Activated CD8-positive, alpha-beta memory T cell treated with anti-CD3 and anti-CD28 coated beads for 24 hours (primary cell): ENCODE results near the gene DPPA2.
A peak's percentile ranks its signal among the peaks of the same experiment; 100 is the strongest.
"Not testable (repeated sequence)": the region's sequence is repeated elsewhere in the genome, so short reads cannot be mapped to it uniquely, and the experiment has no call there.

Source experiments
- DNase-seq: peaks from one replicate; pipeline ENCODE4 v3.0.0-alpha.2; 2020

Gene DPPA2, protein sequence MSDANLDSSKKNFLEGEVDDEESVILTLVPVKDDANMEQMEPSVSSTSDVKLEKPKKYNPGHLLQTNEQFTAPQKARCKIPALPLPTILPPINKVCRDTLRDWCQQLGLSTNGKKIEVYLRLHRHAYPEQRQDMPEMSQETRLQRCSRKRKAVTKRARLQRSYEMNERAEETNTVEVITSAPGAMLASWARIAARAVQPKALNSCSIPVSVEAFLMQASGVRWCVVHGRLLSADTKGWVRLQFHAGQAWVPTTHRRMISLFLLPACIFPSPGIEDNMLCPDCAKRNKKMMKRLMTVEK

DNA sequence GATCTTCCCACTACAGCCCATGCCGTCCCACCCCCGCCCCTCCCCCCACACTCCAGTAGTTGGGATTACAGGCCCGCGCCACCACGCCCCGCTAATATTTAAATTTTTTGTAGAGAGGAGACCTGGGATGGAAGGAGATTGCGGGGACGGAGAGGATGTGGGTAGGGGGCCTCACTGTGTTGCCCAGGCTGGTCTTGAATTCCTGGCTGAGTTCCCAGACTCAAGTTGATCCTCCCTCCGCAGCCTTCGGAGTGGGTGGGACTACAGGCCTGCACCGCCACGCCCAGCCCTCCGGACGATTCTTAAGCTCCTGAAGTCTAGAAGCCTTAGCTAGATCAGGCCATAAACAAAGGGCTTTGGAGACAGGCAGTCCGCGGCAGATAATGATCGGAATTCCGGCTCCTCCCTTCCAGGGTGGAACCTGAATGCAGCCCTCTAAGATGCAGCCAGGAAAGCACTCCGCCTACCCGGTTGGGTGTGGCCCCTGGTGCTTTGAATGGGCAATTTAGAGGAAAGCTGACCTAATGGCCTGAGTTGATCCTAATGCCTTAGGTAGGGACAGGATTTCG, at the start of gene DPPA2:
TSS of gene DPPA2 (minus strand) at position 356 of the 569 bp plus-strand sequence. CDS start 1,975 bp downstream, outside the sequence.
- DNase-seq, result no peak

DNA sequence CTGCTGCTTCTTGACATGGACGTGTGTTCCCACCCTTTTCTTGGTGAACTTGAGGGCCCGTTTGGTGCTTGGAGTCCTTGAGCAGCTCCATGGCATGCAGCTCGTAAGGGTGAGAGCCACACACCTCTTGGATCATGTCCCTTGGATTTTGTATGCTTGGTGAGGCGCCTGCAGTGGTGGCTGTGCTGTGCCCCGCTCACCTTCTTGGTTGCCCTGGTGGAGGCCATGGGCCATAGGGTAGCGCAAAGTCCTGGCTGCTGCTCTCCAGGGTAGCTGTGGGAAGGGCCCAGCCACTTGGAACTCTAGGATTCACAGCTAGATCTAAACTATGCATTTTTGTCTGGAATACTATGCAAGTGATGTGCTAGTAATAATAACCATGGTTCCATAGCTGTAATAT, 47.8 kb upstream of the DPPA2 start:
- no peak for DNase-seq

DNA sequence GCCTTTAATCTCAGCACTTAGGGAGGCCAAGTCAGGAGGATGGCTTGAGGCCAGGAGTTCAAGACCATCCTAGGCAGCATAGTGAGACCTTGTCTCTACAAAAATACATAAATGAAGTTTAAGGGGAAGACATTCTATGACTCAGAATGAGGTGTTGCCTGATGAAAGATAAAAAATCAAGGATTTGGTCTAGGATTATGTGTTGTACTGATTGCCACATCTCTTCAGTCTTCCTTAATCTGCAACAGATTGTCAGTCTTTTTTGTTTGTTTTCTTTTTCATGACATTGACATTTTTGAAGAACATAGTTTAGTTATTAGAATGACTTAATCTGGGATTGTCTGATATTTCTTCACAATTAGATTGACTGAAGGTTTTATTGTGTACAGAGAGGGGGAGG, 47.3 kb upstream of the DPPA2 start:
- DNase-seq, result no peak

DNA sequence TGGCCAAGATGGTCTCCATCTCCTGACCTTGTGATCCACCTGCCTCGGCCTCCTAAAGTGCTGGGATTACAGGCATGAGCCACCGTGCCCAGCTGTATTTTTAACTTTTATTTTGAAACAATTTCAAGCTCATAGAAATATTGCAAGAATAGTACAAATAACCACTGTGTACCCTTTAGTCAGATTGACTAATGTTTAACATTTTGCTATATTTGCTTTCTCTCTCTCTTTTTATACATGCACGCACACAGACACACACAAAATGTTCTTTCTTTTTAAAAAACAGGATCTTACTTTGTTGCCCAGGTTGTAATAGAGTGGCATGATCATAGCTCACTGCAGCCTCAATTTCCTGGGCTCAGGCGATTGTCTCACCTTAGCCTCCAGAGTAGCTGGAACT, 46.5 kb upstream of the DPPA2 start:
- DNase-seq, result no peak

DNA sequence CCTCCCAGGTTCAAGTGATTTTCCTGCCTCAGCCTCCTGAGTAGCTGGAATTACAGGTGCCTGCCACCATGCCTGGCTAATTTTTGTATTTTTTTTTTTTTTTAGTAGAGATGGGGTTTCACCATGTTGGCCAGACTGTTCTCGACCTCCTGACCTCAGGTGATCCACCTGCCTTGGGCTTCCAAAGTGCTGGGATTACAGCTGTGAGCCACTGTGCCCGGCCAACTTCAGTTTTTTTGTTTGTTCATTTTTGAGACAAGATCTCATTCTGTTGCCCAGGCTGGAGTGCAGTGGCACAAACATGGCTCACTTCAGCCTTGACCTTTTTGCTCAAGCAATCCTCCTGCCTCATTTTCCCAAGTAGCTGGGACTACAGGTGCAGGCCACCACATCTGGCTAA, 42.5 kb upstream of the DPPA2 start:
- DNase-seq, result not testable (repeated sequence)

DNA sequence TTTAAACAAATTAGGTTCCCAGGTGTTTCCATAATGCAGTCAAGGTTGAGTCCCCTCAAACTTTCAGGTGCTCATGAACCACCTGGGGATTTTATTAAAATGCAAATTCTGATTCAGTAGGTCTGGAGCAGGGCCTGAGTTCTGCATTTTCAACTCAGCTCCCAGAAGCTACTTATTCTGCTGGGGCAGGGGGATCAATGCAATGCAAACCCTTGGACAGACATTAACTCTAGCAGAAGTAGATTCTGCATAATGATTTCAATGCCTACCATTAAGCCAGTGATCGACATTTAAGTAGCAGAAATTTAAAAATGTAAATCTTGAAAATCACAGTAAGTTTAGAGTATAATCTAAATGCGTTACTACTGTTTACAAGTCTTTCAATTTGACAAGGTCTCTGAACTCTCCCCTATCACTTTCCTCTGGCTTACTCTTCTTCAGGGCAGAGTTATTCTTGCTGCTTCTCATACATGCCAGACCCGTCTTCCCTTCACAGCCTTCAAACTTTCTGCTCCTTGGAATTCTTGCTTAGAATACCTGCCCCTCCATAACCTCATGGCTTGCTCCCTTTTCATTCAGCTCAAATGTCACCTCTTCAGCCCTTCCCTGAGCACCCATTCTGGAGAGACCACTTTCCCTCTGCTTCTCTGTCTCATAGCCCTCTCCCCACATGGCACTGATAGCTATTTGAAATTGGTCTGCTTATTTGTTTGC, 40.3 kb upstream of the DPPA2 start:
- no peak for DNase-seq

DNA sequence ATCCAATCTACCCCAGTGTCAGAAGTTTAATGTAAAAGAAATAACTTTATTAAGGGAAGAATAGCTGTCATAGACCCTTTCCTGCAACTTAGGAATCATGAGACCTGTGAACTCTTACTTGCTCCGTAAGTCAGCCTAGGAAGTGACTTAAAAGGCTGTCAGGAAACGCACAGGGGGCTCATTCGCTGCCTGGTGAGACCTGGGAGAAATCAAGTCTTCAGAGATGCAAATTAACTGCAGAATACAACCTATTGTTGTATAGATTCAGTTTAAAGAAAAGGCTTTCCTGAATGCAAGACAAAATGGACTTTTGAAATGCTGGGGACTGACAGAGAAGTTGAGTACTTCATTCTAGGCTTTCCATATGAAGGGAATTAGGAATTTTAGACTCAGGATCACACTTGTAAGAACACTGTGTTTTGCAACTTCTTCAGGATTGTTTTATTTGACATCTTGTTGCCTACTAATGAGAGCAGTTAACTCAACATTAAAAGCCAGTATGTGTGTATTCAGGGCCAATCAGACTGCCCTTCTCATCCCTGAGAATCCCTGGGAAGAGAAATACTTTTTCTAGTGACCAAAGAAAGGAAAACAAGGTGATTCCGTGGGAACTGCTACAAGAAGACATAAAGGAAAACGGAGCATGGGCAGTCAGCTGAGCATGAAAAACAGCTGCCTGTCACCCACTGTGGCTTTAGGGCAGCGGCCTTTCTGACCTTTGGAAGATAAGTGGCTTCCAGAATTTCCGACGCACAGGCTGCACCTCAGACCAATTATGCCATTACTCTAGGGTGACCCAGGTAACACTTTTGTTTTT, 39.5 kb upstream of the DPPA2 start:
- no peak for DNase-seq

DNA sequence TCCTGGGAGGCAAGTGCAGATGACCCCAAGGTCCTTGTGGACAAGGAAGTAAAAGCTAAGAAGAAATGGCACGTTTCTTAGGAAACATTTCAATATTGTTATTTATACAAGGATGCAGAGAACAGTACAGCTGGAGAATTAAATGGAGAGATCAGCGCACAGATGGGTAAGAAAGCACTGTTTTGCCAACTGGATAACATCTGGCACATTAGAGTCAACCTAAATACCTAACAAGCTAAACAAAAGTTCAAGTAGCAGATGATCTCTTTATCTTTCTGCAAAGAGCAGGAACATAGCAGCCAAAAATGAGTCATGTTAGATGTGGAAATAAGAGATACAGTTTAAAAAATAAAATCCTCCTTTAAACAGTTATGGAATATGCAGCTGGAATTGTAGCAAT, 36.7 kb upstream of the DPPA2 start:
- DNase-seq, result no peak

DNA sequence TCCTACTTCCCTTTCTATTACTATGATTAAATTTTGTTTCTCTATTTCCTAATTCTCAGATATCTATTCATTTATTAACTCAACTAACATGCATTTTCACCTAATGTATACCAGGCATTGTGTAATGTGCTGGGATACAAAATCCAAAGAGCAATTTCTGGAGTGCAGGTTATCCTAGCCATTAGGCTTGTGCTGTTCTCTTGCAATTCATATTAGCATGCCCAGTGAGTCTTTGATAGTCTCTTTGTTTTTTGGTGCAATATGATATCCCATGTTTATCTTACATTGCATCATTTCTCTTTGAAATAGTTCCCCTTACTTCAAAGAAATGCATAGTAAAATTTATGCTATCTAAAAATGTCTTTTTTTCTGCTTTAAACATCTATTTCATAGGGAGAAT, 34.9 kb upstream of the DPPA2 start:
- no peak for DNase-seq

DNA sequence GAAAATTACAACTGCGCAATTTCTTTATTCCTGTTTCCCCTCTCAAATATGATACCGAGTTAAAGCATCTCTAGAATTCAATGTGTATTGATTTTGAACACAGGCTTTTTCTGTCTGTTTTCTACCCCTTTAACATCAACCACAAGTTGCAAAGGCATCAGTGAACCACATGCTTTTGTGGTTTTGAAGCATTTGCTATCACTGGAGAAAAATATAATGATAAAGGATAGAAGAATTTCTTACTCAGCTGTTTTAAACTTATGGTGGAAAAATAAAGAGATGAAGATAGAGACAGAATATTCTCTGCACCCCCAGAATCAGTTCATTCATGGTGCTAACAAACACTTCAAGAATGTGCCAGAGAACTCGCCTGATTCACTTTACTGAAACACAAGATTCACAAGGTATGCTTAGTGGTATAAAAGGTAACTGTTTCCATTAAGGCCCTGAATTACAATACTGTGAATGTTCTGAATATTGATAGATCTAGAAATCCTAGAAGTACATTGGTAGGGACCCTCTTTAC, 30.5 kb upstream of the DPPA2 start:
- DNase-seq, result no peak

DNA sequence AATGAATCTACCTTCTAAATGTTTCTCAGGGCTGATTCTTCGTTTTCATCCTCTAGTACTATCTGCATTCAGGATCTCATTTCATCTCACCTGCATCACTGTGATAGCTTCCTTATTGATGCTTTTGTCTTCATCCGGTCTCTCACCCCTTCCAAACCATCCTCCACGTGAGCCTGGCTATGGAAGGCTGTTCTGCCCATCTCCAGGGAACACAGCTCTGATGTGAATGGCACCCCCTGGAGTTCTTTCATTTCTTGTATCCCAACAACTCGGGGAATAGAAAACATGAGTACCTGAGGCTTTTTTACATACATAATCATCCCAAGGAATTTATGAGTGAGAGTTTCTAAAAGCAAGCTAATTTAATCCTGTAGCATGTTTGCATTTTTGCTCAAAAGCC, 29.8 kb upstream of the DPPA2 start:
- DNase-seq, result no peak

DNA sequence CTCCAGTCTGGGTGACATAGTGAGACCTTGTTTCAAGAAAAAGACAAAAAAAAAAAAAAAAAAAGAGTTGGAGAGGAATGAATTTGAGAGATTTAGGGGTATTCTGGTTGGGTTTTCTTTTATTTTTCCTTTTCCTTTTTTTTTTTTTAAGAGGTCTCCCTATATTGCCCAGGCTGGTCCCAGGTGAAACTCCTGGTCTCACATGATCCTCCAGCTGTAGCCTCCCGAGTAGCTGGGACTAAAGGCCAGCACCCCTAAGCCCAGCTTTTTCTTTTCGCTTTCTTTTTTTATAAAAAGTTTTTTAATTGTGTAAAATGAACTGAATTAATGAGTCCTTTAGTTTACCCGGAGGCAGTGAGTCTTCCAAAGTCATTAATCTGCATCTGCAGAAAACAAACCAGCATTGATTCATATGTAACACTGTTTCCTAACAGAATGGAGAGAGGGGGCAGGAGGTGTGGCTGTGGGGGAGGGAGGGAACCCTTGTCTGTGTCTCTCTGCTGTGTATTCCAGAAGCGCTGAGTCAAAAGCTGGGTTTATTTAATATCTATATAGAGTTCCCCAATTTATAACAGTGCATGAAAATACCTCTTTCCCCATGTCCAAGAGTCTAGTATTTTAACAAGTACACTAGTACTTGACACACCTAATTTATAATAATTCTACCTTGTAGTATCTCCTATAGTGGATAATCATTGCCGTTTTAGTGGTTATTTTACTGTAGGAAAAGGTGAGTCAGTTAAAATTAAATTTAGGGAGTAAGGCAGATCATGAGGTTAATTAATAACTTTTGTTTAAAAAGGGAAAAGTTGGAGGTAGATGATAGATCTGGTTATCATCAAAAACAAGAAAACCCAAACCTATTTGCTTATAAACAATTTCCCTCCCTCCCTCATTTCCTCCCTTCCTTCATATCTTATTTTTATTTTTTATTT, 23.7 kb upstream of the DPPA2 start:
- DNase-seq, result no peak

DNA sequence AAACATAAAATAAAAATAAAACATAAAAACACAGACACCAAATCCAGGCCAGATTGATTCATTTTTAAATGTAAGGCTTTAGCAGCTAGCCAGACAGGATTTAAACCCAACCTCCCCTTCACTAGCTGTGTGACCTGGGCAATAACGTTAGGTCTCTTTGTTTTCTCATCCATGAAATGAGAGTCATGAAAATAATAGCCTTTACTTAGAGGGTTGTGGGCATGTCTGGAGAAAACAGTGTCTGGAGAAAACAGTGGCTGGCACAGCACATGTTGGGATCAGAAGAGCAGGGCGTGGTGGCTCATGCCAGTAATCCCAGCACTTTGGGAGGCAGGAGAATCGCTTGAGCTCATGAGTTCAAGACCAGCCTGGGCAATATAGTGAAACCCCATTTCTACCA, 22.9 kb upstream of the DPPA2 start:
- DNase-seq, result no peak

DNA sequence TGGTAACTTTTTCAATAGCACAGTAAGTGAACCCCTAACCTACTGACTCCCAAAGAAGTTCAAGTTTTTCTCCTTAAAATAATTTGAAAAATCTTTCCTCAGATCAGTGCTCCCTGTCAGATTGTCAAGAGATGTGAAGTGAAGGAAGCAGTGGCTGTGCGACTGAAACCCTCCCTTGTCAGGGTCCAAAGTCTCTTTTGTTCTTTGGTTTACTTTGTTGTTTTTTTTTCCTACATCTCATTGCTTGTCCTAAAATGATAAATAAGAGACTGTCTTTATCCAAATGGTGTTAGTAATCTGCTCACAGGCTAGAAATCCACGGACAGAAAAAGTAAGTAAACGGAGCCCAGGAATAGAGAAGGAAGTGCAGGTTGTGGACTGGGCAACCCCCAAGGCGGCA, 22.0 kb upstream of the DPPA2 start:
- DNase-seq, result no peak

DNA sequence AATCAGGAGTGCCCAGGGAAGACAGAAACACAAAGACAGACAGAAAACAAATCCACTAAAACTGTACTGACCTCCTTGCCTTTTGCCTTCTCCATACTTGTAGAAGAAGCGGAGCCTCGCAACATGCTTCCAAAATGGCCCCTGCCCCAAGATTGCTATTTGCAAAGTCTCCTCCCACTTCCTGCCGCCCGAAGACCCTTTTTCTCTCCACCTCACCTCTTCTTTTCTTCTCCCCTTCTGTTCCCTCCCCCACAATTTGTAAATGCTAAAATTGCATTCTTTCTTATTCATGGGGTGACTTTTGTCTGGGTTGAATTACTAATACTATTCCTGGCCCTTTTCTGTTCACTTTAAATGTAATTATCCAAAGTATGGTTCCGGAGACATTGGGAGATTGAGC, 21.1 kb upstream of the DPPA2 start, which contains the start of gene DPPA4:
TSS of gene DPPA4 (minus strand) at position 154 of the 400 bp plus-strand sequence. CDS start at position 125, 29 bp downstream.
- no peak for DNase-seq

DNA sequence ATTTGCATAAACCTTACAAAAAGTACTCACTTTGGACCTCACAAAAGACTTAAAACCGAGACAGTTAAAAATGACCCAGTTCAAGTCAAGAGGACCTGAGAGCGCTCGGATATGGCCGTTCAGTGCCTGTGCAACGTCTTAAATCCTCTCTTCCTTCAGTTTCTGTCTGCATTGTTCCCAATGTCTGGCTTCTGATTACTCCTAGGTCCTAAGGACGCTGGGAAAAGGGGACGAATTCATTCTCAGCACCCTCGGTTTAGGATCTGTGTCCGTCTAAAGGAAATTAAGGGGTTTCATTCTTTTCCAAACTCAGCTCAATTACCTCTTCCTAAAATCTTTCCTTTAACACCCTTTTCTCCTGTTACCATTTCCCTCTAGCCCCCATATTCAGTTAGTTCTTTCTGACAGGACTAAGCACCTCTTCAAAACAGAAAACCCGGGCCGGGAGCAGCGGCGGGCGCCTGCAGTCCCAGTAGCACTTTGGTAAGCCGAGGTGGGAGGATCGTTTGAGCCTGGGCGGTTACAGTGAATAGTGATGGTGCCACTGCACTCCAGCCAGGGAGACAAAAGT, 20.1 kb upstream of the DPPA2 start:
- DNase-seq, result peak; percentile 60

DNA sequence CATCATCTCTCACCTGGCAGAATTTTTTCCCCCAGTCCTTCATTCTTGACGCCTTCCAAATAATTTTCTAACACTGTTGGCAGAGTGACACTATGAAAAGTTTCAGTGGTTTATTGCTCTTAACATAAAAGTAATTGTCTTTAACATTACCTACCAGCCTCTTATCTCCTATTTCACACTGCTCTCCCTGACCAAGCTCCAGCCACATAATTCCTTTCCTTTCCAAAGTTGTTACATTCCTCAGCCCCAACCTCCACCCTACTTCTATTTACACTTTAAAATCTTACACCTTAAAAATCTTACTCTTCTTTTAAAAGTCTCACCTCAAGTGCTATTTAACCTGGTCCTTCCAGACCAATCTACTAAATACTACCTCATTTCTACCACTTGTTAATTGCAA, 18.3 kb upstream of the DPPA2 start:
- DNase-seq, result no peak

DNA sequence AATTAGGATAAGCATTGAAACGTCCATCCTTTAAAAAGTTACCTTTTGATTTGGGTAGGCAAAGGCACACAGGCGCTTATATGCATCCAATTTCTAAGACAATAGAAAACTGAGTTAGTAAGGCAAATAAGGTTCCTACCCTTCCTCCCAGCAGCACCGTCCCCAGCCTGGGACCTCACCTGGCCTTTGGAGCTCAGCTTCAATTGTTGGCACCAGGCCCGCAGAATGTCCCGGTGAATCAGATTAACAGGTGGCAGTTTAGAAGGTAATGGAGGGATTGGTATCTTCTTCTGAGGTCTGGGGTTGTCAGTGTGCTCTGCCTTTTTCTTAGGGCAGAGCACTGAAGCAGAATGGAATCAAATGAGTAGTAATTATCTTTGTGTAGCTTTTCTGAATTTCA, 15.4 kb upstream of the DPPA2 start:
- no peak for DNase-seq

DNA sequence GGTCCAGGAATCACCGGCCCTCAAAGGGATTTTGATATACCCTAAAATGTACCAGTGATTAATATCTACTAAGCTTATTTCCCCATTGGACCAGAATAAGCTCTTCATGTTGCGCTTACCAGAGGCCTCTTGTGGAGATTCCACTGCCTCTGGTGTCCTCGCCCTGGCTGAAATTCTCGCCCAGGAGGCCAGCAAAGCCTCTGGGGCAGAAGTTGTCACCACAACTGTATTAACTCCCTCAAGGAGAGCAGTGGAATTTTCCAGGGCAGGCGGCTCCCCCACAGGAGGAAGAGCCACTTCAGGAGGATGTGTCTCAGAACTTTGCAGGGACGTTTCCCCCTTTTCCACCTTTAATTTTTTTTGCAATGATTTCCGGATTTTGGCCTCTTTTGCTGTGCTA, 14.1 kb upstream of the DPPA2 start:
- no peak for DNase-seq

DNA sequence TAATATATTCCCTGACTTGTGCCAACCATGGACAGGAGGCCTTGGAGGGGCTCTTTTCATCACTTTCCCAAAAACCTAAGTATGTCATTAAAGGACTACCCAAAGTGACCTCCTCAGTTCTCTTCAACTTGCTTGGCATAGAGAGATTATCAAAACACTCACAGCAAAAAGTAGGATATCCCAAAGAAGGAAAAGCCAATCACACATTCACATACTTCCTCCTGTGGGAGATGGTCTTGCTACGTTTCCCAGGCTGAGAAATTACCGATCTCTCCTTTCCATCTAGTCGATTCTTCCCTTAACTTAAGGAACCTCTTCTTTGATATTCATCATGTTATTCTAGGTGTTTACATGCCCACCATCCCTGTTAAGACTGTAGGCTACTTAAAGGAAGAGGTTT, 11.9 kb upstream of the DPPA2 start:
- no peak for DNase-seq

DNA sequence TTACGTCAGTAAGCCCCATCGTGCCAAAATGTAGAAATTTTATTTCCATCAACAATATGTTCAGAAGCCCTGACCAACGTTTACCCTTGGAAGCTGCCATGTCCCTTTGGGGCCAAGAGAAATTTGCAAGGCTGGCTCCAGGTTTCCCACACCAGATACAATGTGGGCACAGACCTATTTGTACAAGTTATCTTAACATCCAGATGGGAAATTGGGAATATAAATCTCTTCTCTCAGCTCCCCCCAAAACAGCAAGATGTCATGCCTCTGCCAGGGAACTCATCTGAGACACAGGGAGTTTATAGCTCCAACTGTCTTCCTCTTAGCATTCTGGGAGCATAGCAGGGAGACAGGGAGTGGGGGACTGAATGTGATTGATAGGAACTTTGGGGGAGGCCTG, 9.3 kb upstream of the DPPA2 start:
- DNase-seq, result no peak

DNA sequence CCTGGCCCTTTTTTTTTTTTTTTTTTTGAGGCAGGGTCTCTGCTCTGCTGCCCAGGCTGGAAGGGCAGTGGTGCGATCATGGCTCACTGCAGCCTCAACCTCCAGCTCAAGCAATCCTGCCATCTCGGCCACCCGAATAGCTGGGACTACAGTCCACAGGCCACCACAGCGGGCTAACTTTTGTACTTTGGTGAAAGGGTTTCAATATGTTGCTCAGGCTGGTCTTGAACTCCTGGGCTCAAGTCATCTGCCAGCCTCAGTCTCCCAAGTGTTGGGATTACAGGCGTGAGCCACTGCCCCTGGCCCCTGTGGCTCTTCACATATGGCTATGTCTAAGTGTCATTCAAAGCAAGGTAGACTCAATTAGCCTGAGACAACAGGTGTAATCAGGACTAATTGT, 8.8 kb upstream of the DPPA2 start:
- no peak for DNase-seq
